HL-60 (cell line): ENCODE data around the gene SLC22A8.

Experiments
- CTCF ChIP-seq: IDR thresholded peaks from one replicate; pipeline ENCODE4 v1.5.1; 2011; ENCODE audit warnings: low read length, control low read depth, inconsistent platforms; ENCODE audit not compliant: insufficient read depth
- GABPA ChIP-seq: IDR thresholded peaks from 2 replicates; pipeline ENCODE4 v1.6.1; 2012; ENCODE audit warnings: low read depth
- POLR2AphosphoS5 ChIP-seq: IDR thresholded peaks from 2 replicates; pipeline ENCODE4 v1.6.1; 2012; ENCODE audit warnings: low read depth
- SPI1 ChIP-seq: IDR thresholded peaks from 2 replicates; pipeline ENCODE4 v1.6.1; 2012; ENCODE audit warnings: low read depth, mild to moderate bottlenecking, borderline replicate concordance
- TF ChIP-seq, protein P1 (sequence below): IDR thresholded peaks from 2 replicates; pipeline ENCODE4 v1.6.1; 2012; ENCODE audit warnings: low read depth; ENCODE audit not compliant: insufficient replicate concordance

- TF ChIP-seq POLR2AphosphoS5 (no peak), CTCF (no peak), GABPA (no peak), SPI1 (no peak)
- TF ChIP-seq, protein P1, sequence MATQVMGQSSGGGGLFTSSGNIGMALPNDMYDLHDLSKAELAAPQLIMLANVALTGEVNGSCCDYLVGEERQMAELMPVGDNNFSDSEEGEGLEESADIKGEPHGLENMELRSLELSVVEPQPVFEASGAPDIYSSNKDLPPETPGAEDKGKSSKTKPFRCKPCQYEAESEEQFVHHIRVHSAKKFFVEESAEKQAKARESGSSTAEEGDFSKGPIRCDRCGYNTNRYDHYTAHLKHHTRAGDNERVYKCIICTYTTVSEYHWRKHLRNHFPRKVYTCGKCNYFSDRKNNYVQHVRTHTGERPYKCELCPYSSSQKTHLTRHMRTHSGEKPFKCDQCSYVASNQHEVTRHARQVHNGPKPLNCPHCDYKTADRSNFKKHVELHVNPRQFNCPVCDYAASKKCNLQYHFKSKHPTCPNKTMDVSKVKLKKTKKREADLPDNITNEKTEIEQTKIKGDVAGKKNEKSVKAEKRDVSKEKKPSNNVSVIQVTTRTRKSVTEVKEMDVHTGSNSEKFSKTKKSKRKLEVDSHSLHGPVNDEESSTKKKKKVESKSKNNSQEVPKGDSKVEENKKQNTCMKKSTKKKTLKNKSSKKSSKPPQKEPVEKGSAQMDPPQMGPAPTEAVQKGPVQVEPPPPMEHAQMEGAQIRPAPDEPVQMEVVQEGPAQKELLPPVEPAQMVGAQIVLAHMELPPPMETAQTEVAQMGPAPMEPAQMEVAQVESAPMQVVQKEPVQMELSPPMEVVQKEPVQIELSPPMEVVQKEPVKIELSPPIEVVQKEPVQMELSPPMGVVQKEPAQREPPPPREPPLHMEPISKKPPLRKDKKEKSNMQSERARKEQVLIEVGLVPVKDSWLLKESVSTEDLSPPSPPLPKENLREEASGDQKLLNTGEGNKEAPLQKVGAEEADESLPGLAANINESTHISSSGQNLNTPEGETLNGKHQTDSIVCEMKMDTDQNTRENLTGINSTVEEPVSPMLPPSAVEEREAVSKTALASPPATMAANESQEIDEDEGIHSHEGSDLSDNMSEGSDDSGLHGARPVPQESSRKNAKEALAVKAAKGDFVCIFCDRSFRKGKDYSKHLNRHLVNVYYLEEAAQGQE: no peak
Observed at GRCh38 chr11:63032457-63032856, 16.8 kb upstream of the SLC22A8 start.
